Measurements from ENCODE around the gene PCDH18.

DNA sequence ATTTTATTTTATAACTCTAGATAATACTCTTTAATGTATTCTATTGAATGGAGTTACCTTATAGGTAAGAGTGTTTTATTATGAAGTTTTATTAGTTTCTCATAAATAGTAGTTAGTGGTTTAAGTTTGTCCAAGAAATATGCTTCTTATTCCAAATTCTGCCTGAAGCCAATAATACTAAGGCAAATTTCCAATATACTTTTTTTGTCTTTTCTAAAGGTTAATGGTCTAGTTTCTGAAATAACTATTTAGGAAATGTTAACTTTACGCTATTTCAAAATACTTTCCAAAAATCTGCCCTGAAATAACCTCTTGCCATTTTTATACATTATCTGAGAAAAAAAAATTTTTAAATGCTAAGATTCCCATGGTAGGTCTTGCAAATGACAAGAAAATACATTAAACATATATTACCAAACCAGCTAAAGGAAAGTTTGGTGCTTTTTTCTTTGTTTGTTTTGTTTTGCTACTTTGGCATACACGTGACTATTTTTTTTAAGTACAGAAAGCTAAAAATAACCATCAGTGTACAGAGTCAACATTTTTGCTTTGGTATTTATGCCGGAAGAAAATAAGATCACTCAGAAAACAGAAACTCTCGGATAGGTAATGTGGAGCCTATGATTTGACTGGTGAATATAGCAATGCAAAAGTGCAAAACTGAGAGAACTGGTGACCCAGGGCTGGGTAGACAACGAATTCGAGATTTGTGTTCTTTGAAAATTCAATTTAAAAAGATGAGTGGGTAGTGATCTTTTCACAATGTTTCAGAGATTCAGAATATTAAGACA, 29.8 kb downstream of the PCDH18 start:
- TF ChIP-seq TCF12 (IDR thresholded peaks at IDR 0.05; ENCODE audit: low read depth) = no peak
- no peak for TF ChIP-seq CREB1 (IDR thresholded peaks at IDR 0.05; ENCODE audit: low read depth)
- TF ChIP-seq ZBTB7A (IDR thresholded peaks at IDR 0.05; ENCODE audit: low read depth) = no peak
- TF ChIP-seq TAF1 (IDR thresholded peaks at IDR 0.05; ENCODE audit: low read depth) = no peak
- TF ChIP-seq, protein P1, sequence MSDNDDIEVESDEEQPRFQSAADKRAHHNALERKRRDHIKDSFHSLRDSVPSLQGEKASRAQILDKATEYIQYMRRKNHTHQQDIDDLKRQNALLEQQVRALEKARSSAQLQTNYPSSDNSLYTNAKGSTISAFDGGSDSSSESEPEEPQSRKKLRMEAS (IDR thresholded peaks at IDR 0.05) = no peak
- no peak for TF ChIP-seq TEAD4 (IDR thresholded peaks at IDR 0.05)
- TF ChIP-seq CEBPB (IDR thresholded peaks at IDR 0.05) = no peak
- TF ChIP-seq EGR1 (IDR thresholded peaks at IDR 0.05) = no peak
- no peak for TF ChIP-seq FOXM1 (IDR thresholded peaks at IDR 0.05; ENCODE audit: borderline replicate concordance, low read depth)
